HCT116 (cell line): ENCODE results near the gene GPR4. TPM values are rescaled to one million over a fixed set of nuclear protein-coding genes. Genes with fewer than 3 reads are reported as not detected.
A peak's percentile ranks its signal among the peaks of the same experiment; 100 is the strongest.

Experiments used
- ATAC-seq: fragments of 200-7000 bp; cut with Tn5 transposase; 2 replicates; pipeline ENCODE4 v1.9.1; 2020; ENCODE audit warnings: mild to moderate bottlenecking, moderate library complexity
- BruUV-seq: library from RNA; stranded (reverse); fragments of 400-500 nt; replicated peaks from 2 replicates; lab custom pipeline; 2021; lab: Mats Ljungman, UMichigan
- CTCF ChIA-PET: fragments of 300-600 bp; sonication (Branson Sonifier 250); formaldehyde crosslinking; loops from one replicate; lab custom pipeline; 2021; ENCODE audit warnings: antibody characterized with exemption; lab: Charles Lee
- POLR2A ChIA-PET: fragments of 300-600, 350-600 bp; sonication (Branson Sonifier 250); formaldehyde crosslinking; loops from one replicate; lab custom pipeline; 2021; ENCODE audit warnings: antibody characterized with exemption; lab: Charles Lee
- RAD21 ChIA-PET, 2 experiments: fragments of 300-600 bp; sonication (Branson Sonifier 250); formaldehyde crosslinking; loops; one replicate each; lab custom pipeline; 2023; ENCODE audit warnings: low total read pairs in 2 of 2; ENCODE audit not compliant: uncharacterized antibody in 2 of 2, unreplicated experiment in 2 of 2, low non-redundant PET in 1 of 2; lab: Charles Lee
- DNase-seq: peaks from one replicate; pipeline ENCODE4 v3.0.0-alpha.2; 2010; ENCODE audit warnings: low read depth, low spot score
- H2AFZ ChIP-seq: fragments of 200-600 bp; shearing (Covaris generic), sonication (generic); 2 replicates; pipeline ENCODE4 v1.6.1; 2017; ENCODE audit warnings: low read depth, mixed run types, mixed read lengths, antibody characterized with exemption, low read length; ENCODE audit not compliant: poor library complexity, severe bottlenecking
- H3K27ac ChIP-seq: 2 replicates; pipeline ENCODE4 v1.5.1; 2012; ENCODE audit warnings: low read depth, low read length
- H3K27me3 ChIP-seq: fragments of 200-600 bp; sonication (generic); 2 replicates; pipeline ENCODE4 v1.6.1; 2016; ENCODE audit warnings: mixed run types, low read length, mixed read lengths; ENCODE audit not compliant: insufficient read depth
- H3K36me3 ChIP-seq, 2 experiments: fragments of 200-500 bp in 1 of 2; fragments of 200-600 bp in 1 of 2; sonication (Bioruptor generic) in 1 of 2; sonication (generic) in 1 of 2; 2 replicates each; pipeline versions ENCODE4 v1.5.1 to v1.6.1; 2014 to 2016; ENCODE audit warnings: low read length in 2 of 2, inconsistent platforms in 1 of 2, mixed read lengths in 1 of 2, mixed run types in 1 of 2; ENCODE audit not compliant: insufficient read depth in 2 of 2, control insufficient read depth in 1 of 2
- H3K4me1 ChIP-seq, 2 experiments: fragments of 200-600 bp in 1 of 2; sonication (generic) in 1 of 2; 2 replicates each; pipeline versions ENCODE4 v1.5.1 to v1.6.1; 2012 to 2017; ENCODE audit warnings: low read length in 2 of 2, inconsistent platforms in 1 of 2, mild to moderate bottlenecking in 1 of 2, mixed read lengths in 1 of 2, mixed run types in 1 of 2, moderate library complexity in 1 of 2; ENCODE audit not compliant: insufficient read depth in 2 of 2, control insufficient read depth in 1 of 2
- H3K4me2 ChIP-seq: fragments of 200-600 bp; sonication (generic); 2 replicates; pipeline ENCODE4 v1.6.1; 2017; ENCODE audit warnings: mixed run types, low read length, mixed read lengths
- H3K4me3 ChIP-seq, 2 experiments: fragments of 200-600 bp in 1 of 2; sonication (generic) in 1 of 2; replicated peaks in 1 of 2; 2 replicates each; pipeline ENCODE4 v1.5.1; 2011 to 2016; ENCODE audit warnings: low read length in 2 of 2, control low read depth in 1 of 2, low read depth in 1 of 2, mild to moderate bottlenecking in 1 of 2, mixed read lengths in 1 of 2, mixed run types in 1 of 2
- H3K79me2 ChIP-seq: fragments of 200-600 bp; sonication (generic); 2 replicates; pipeline ENCODE4 v1.6.1; 2017; ENCODE audit warnings: mild to moderate bottlenecking, mixed run types, low read length, moderate library complexity, mixed read lengths; ENCODE audit not compliant: insufficient read depth
- H3K9ac ChIP-seq: fragments of 200-600 bp; sonication (generic); 2 replicates; pipeline ENCODE4 v1.6.1; 2016; ENCODE audit warnings: low read length, mixed read lengths
- H3K9me2 ChIP-seq: fragments of 200-600 bp; sonication (generic), shearing (Covaris generic); 2 replicates; pipeline ENCODE4 v1.6.1; 2017; ENCODE audit warnings: mixed run types, mild to moderate bottlenecking, moderate library complexity; ENCODE audit not compliant: insufficient read depth
- H3K9me3 ChIP-seq, 2 experiments: fragments of 200-500 bp in 1 of 2; fragments of 200-600 bp in 1 of 2; sonication (Bioruptor generic) in 1 of 2; sonication (generic) in 1 of 2; 2 replicates each; pipeline ENCODE4 v1.6.1; 2014 to 2017; ENCODE audit warnings: low read length in 2 of 2, mixed read lengths in 2 of 2, inconsistent platforms in 1 of 2, low read depth in 1 of 2, mild to moderate bottlenecking in 1 of 2, mixed run types in 1 of 2, moderate library complexity in 1 of 2; ENCODE audit not compliant: control insufficient read depth in 1 of 2, insufficient read depth in 1 of 2
- H4K20me1 ChIP-seq: fragments of 200-600 bp; sonication (generic), shearing (Covaris generic); 2 replicates; pipeline ENCODE4 v1.6.1; 2017; ENCODE audit warnings: mixed run types, mild to moderate bottlenecking, moderate library complexity; ENCODE audit not compliant: insufficient read depth
- EZH2 ChIP-seq: fragments of 200-600 bp; sonication (generic); IDR thresholded peaks from 2 replicates; pipeline ENCODE4 v1.6.1; 2017; ENCODE audit warnings: antibody characterized with exemption, mixed run types
- EZH2phosphoT487 ChIP-seq: fragments of 200-600 bp; IDR thresholded peaks from 2 replicates; pipeline ENCODE4 v1.6.1; 2018; ENCODE audit warnings: antibody characterized with exemption, borderline replicate concordance
- MAX ChIP-seq: IDR thresholded peaks from 2 replicates; pipeline ENCODE4 v1.6.1; 2012
- POLR2A ChIP-seq: IDR thresholded peaks from 2 replicates; pipeline ENCODE4 v1.7.0; 2011; ENCODE audit warnings: borderline replicate concordance; ENCODE audit not compliant: insufficient read depth, insufficient read length; ENCODE audit errors: extremely low read depth
- POLR2AphosphoS5 ChIP-seq: IDR thresholded peaks from 2 replicates; pipeline ENCODE4 v1.6.1; 2011; ENCODE audit warnings: mild to moderate bottlenecking, low read depth, low read length, moderate library complexity
- SP1 ChIP-seq: IDR thresholded peaks from 2 replicates; pipeline ENCODE4 v1.6.1; 2012; ENCODE audit warnings: low read depth
- YY1 ChIP-seq: IDR thresholded peaks from 2 replicates; pipeline ENCODE4 v1.6.1; 2011; ENCODE audit warnings: low read length, low read depth, moderate library complexity, mild to moderate bottlenecking; ENCODE audit not compliant: insufficient replicate concordance; ENCODE audit errors: extremely low read depth
- ZBTB33 ChIP-seq: IDR thresholded peaks from 2 replicates; pipeline ENCODE4 v1.6.1; 2011; ENCODE audit warnings: mild to moderate bottlenecking, low read length, moderate library complexity; ENCODE audit not compliant: insufficient replicate concordance; ENCODE audit errors: extremely low read depth
- intact Hi-C: fragments of 100-400 bp; cut with micrococcal nuclease; formaldehyde crosslinking; loops from 2 replicates; pipeline ENCODE4 v1.10.0; 2022
- total RNA-seq: library from RNA; stranded (reverse); gene quantifications from one replicate; pipeline ENCODE4 v1.2.1, GENCODE V29; 2021; ENCODE audit not compliant: unreplicated experiment

The GPR4 gene
- total RNA-seq, 1 experiment from 2014 or later = 0.10 TPM

GRCh38 chr19:45547965-45548609 is 53.9 kb downstream of the GPR4 start:
- H3K36me3 ChIP-seq = no peaks in the 10 kb centered on the region; a peak in 1 of 4 replicates
- H3K4me2 ChIP-seq = peak overlapping the region; percentile 58
- ChIA-PET CTCF (interaction anchor here (3.8 kb wide), 1 partner anchor 10 kb away, joined by 34 read pairs; no protein-coding TSS in a partner anchor), POLR2A (no interaction called here), RAD21 (no interaction called here)
- no peaks in the 10 kb centered on the region for H4K20me1 ChIP-seq
- peak overlapping the region in 1 of 2 experiments; percentile 14; a peak in 3 of 4 replicates for H3K4me3 ChIP-seq
- H2AFZ ChIP-seq = no peak overlapping the region
- DNase-seq (peak; percentile 86), ATAC-seq (peak; percentile 98)
- H3K9me3 ChIP-seq = no peaks in the 10 kb centered on the region
- H3K9me2 ChIP-seq = no peaks in the 10 kb centered on the region
- no peaks in the 10 kb centered on the region for H3K27me3 ChIP-seq
- peak overlapping the region; percentile 65 for H3K27ac ChIP-seq
- peak overlapping the region; percentile 33; the same call in 1 of the 2 replicates for H3K9ac ChIP-seq
- intact Hi-C loops = no loop called here
- TF ChIP-seq EZH2 (no peak), POLR2A (no peak), EZH2phosphoT487 (no peak), MAX (no peak), ZBTB33 (no peak), YY1 (peak; percentile 62), POLR2AphosphoS5 (peak; percentile 55), SP1 (peak; percentile 62)
- no peaks in the 10 kb centered on the region for H3K79me2 ChIP-seq
- no TSS peak for BruUV-seq
- peaks cover 13 to 29% of the 10 kb centered on the region in 2 experiments for H3K4me1 ChIP-seq
